ENCODE measurements around the gene CACNA2D2. TPM values are rescaled to one million over a fixed set of nuclear protein-coding genes. Genes with fewer than 3 reads are reported as not detected.

The CACNA2D2 gene
- total RNA-seq, 1 donor from 2014 or later, result 1.00 TPM

DNA sequence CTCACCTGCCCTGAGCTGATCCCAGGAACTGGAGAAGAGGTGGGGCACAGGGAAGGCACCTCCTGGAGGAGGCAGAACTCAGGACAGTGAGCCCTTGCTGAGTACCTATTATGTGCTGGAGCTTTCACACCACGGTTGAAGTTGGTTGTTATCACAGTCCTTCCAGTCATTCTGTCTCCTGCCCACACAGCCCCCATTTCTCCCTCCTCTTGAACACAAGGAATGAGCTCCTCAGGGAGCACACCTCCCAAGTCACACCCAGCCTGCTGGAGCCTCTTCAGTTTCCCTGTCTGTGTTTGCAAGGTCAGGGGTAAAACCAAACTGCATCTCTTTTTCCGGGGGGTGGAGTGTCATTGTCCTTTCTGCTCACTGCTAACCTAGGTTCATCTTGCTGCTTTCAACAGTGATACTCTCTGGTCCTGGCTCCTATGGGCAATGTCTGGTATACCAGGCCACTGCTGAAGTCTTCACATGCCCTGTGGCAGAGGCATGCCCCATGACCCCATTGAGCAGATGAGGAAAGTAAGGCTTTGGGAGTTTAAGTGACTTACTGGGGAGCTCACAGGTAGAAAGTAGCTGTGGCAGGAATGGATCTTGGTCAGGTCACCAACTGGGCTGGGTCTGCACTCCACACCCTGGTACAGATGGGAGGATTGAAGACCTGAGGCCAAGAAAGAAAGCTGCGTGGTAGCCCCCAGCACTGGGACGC, 34.1 kb upstream of the CACNA2D2 start:
- no peak for DNase-seq (ENCODE audit: low read depth)
- H3K4me2 ChIP-seq (ENCODE audit: low read length), result no peak overlapping the region
- H2AFZ ChIP-seq (ENCODE audit: low read depth, low read length), result no peak overlapping the region
- H3K79me2 ChIP-seq (ENCODE audit: insufficient read depth, low read length), result no peaks in the 10 kb centered on the region
- peaks cover 62% of the 10 kb centered on the region for H3K27me3 Mint-ChIP-seq (ENCODE audit: low read depth, unreplicated experiment)
- no peak overlapping the region for H3K9ac ChIP-seq (ENCODE audit: low read length)
- no peaks in the 10 kb centered on the region for H3K36me3 ChIP-seq (ENCODE audit: insufficient read depth, low read length)
- no peaks in the 10 kb centered on the region for H3K9me3 Mint-ChIP-seq (ENCODE audit: unreplicated experiment)
- H3K27ac Mint-ChIP-seq (ENCODE audit: unreplicated experiment), result no peak overlapping the region
- no peaks in the 10 kb centered on the region for H3K9me3 ChIP-seq (ENCODE audit: insufficient read depth, low read depth, low read length)
- H3K36me3 Mint-ChIP-seq (ENCODE audit: low read depth, unreplicated experiment), result peaks cover 9% of the 10 kb centered on the region
- TF ChIP-seq EZH2 (IDR thresholded peaks at IDR 0.05; ENCODE audit: insufficient read depth, low read length) (no peak), CTCF (IDR thresholded peaks at IDR 0.05; ENCODE audit: insufficient read depth, low read depth, low read length) (no peak)
- no peak overlapping the region for H3K4me3 Mint-ChIP-seq (ENCODE audit: unreplicated experiment)
- no peak for FAIRE-seq
- H3K27me3 ChIP-seq (ENCODE audit: insufficient read depth, low read length), result peaks cover 13% of the 10 kb centered on the region
- H3K4me1 Mint-ChIP-seq (ENCODE audit: low read depth, unreplicated experiment), result peaks cover 11% of the 10 kb centered on the region
- no peaks in the 10 kb centered on the region for H3K4me1 ChIP-seq (ENCODE audit: insufficient read depth, low read length)
- no peak overlapping the region for H3K4me3 ChIP-seq (ENCODE audit: insufficient read depth, low read depth, low read length)
- H3K27ac ChIP-seq (ENCODE audit: low read depth, low read length), result no peak overlapping the region
- no peaks in the 10 kb centered on the region for H4K20me1 ChIP-seq (ENCODE audit: insufficient read depth, low read length)

DNA sequence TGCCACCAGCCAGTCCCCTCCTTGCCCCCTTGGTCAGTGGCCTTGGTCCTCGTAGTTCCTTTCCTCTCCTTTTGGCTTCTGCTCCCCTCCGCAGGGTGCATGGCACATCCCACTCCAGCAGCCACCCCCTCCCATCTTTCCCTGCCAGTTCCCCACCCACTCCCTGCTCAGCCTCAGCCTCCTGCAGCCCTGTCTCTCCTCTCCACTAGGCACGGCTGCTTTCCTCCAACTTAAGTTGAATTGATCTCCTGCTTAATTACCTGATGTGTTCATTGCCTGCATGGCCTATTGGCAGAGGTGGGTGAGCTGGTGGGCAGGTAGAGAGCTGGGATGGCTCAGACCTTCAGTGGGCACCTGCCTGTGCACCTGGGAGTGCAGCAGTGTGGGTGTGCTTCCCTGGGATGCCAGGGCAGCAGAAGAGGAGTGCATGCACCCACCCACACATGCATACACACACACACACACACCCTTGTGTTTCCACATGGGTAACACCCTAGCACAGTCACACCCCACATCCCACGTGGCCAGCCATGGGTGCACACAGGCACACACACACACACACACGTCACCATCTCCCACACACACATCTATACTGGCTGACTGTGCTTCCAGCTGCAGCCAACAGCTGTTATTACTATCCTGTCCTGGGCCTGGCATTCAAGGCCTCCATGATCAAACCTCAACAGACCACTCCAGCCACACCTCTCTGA, 33.2 kb upstream of the CACNA2D2 start:
- no peak for FAIRE-seq

More for the DNA sequence above, 33.2 kb upstream of the CACNA2D2 start:
- no peak overlapping the region for H3K4me3 Mint-ChIP-seq (ENCODE audit: unreplicated experiment)
- Histone ChIP-seq H3K4me1 (ENCODE audit: insufficient read depth, low read length) (no peaks in the 10 kb centered on the region), H3K27ac (ENCODE audit: low read depth, low read length) (no peak overlapping the region), H3K36me3 (ENCODE audit: insufficient read depth, low read length) (no peaks in the 10 kb centered on the region), H4K20me1 (ENCODE audit: insufficient read depth, low read length) (peaks cover 4% of the 10 kb centered on the region), H3K9ac (ENCODE audit: low read length) (no peak overlapping the region), H2AFZ (ENCODE audit: low read depth, low read length) (no peak overlapping the region), H3K9me3 (ENCODE audit: insufficient read depth, low read depth, low read length) (no peaks in the 10 kb centered on the region), H3K79me2 (ENCODE audit: insufficient read depth, low read length) (no peaks in the 10 kb centered on the region), H3K27me3 (ENCODE audit: insufficient read depth, low read length) (peaks cover 17% of the 10 kb centered on the region), H3K4me2 (ENCODE audit: low read length) (no peak overlapping the region), H3K4me3 (ENCODE audit: insufficient read depth, low read depth, low read length) (no peak overlapping the region)
- H3K27me3 Mint-ChIP-seq (ENCODE audit: low read depth, unreplicated experiment), result peaks cover 66% of the 10 kb centered on the region
- DNase-seq (ENCODE audit: low read depth), result no peak
- TF ChIP-seq CTCF (IDR thresholded peaks at IDR 0.05; ENCODE audit: insufficient read depth, low read depth, low read length) (no peak), EZH2 (IDR thresholded peaks at IDR 0.05; ENCODE audit: insufficient read depth, low read length) (no peak)
- no peak overlapping the region for H3K27ac Mint-ChIP-seq (ENCODE audit: unreplicated experiment)
- peaks cover 9% of the 10 kb centered on the region for H3K36me3 Mint-ChIP-seq (ENCODE audit: low read depth, unreplicated experiment)
- no peaks in the 10 kb centered on the region for H3K9me3 Mint-ChIP-seq (ENCODE audit: unreplicated experiment)
- H3K4me1 Mint-ChIP-seq (ENCODE audit: low read depth, unreplicated experiment), result peaks cover 19% of the 10 kb centered on the region
